HepG2 (cell line): ENCODE data around the gene FBF1. TPM values are rescaled to one million over a fixed set of nuclear protein-coding genes. Genes with fewer than 3 reads are reported as not detected.

ENCODE experiments used
- DDIT3 ChIP-seq: sonication (generic); formaldehyde crosslinking; IDR thresholded peaks from 2 replicates; pipeline ENCODE4 v1.4.0; 2020; ENCODE audit warnings: mild to moderate bottlenecking, missing genetic modification reagents
- DR1 ChIP-seq: sonication (generic); formaldehyde crosslinking; IDR thresholded peaks from 2 replicates; pipeline ENCODE4 v1.8.0; 2021; ENCODE audit warnings: mild to moderate bottlenecking, missing genetic modification reagents, inconsistent platforms
- HES4 ChIP-seq: sonication (generic); formaldehyde crosslinking; IDR thresholded peaks from 2 replicates; pipeline ENCODE4 v1.9.0; 2021; ENCODE audit warnings: mild to moderate bottlenecking, missing genetic modification reagents, borderline replicate concordance
- HOXA5 ChIP-seq: sonication (generic); formaldehyde crosslinking; IDR thresholded peaks from 2 replicates; pipeline ENCODE4 v1.4.0; 2020; ENCODE audit warnings: missing genetic modification reagents
- KLF13 ChIP-seq: sonication (generic); formaldehyde crosslinking; IDR thresholded peaks from 2 replicates; pipeline ENCODE4 v1.4.0; 2020; ENCODE audit warnings: mild to moderate bottlenecking, missing genetic modification reagents
- PAF1 ChIP-seq: IDR thresholded peaks from 2 replicates; pipeline ENCODE4 v1.6.1; 2016; ENCODE audit warnings: missing genetic modification reagents, missing compliant biosample characterization
- RFXAP ChIP-seq: sonication (generic); formaldehyde crosslinking; IDR thresholded peaks from 2 replicates; pipeline ENCODE4 v1.4.0; 2020; ENCODE audit warnings: missing genetic modification reagents, borderline replicate concordance
- SNAI1 ChIP-seq: sonication (generic); formaldehyde crosslinking; IDR thresholded peaks from 2 replicates; pipeline ENCODE4 v1.5.0; 2020; ENCODE audit warnings: mild to moderate bottlenecking, missing genetic modification reagents, borderline replicate concordance
- ZBTB4 ChIP-seq: sonication (generic); formaldehyde crosslinking; IDR thresholded peaks from 2 replicates; pipeline ENCODE4 v1.4.0; 2020; ENCODE audit warnings: missing genetic modification reagents, mild to moderate bottlenecking, borderline replicate concordance
- ZBTB7B ChIP-seq: sonication (generic); formaldehyde crosslinking; IDR thresholded peaks from 2 replicates; pipeline ENCODE4 v1.4.0; 2020; ENCODE audit warnings: missing genetic modification reagents
- ZFP37 ChIP-seq: sonication (generic); formaldehyde crosslinking; IDR thresholded peaks from 2 replicates; pipeline ENCODE4 v1.4.0; 2020; ENCODE audit warnings: missing genetic modification reagents, borderline replicate concordance
- ZNF564 ChIP-seq: sonication (generic); formaldehyde crosslinking; IDR thresholded peaks from 2 replicates; pipeline ENCODE4 v1.8.1; 2023; ENCODE audit warnings: mild to moderate bottlenecking, missing genetic modification reagents
- ZNF740 ChIP-seq: sonication (generic); formaldehyde crosslinking; IDR thresholded peaks from 2 replicates; pipeline ENCODE4 v1.4.0; 2020; ENCODE audit warnings: missing genetic modification reagents
- polyA plus RNA-seq, 8 experiments: library from polyadenylated mRNA; depleted of rRNA in 3 of 8; stranded (reverse) in 7 of 8; unstranded in 1 of 8; fragments of >200 nt; fragmentation: Illumina TruSeq in 4 of 8; extraction: Trizol in 4 of 8; gene quantifications; 2 replicates each; pipeline versions ENCODE4 v1.2.1 to v1.2.3, GENCODE V29; 2011 to 2016; ENCODE audit warnings: low read depth in 4 of 8, missing spikeins in 1 of 8, mixed read lengths in 1 of 8; ENCODE audit not compliant: insufficient read depth in 1 of 8
- total RNA-seq, 5 experiments: library from RNA; depleted of rRNA; stranded (reverse); fragments of >200 nt; fragmentation: Illumina TruSeq; extraction: Trizol; gene quantifications; 2 replicates each; pipeline ENCODE4 v1.2.3, GENCODE V29; 2016; ENCODE audit warnings: low read depth in 1 of 5
- TF ChIP-seq, protein P1 (sequence below): sonication (generic); formaldehyde crosslinking; IDR thresholded peaks from 2 replicates; pipeline ENCODE4 v1.8.0; 2022; ENCODE audit warnings: missing genetic modification reagents, mild to moderate bottlenecking, inconsistent platforms, borderline replicate concordance
- TF ChIP-seq, protein P2 (sequence below): sonication (generic); formaldehyde crosslinking; IDR thresholded peaks from 2 replicates; pipeline ENCODE4 v1.4.0; 2020; ENCODE audit warnings: missing genetic modification reagents

FBF1 gene
- total and polyA plus RNA-seq, 2 of the 13 experiments (the other 11 are each of a cell fraction or from before 2014, with no cell fraction given): 2.4 to 8.1 TPM

GRCh38 chr17:75872434-75873351 lies 68.1 kb downstream of the FBF1 start (continued):
- TF ChIP-seq ZBTB4: peak; percentile 95; the same call in 1 of the 2 replicates
- no peak; the same call in 1 of the 2 replicates for TF ChIP-seq KLF13 (CRISPR knock-in tag)
- 0 out of 2 replicates have a peak, but pooled peaks have one; percentile 74 for TF ChIP-seq ZNF564
- TF ChIP-seq ZBTB7B (CRISPR knock-in tag): peak; percentile 97
- TF ChIP-seq HOXA5 (CRISPR knock-in tag): peak; percentile 96; the same call in 1 of the 2 replicates
- TF ChIP-seq SNAI1 (CRISPR knock-in tag): no peak
- peak; percentile 74; the same call in 1 of the 2 replicates for TF ChIP-seq ZFP37 (CRISPR knock-in tag)
- TF ChIP-seq DDIT3 (CRISPR knock-in tag): 0 out of 2 replicates have a peak, but pooled peaks have one; percentile 36
- TF ChIP-seq RFXAP: peak; percentile 95; the same call in 1 of the 2 replicates
- peak; percentile 80; the same call in 1 of the 2 replicates for TF ChIP-seq ZNF740 (CRISPR knock-in tag)
- peak; percentile 97 for TF ChIP-seq PAF1
- TF ChIP-seq, protein P1, sequence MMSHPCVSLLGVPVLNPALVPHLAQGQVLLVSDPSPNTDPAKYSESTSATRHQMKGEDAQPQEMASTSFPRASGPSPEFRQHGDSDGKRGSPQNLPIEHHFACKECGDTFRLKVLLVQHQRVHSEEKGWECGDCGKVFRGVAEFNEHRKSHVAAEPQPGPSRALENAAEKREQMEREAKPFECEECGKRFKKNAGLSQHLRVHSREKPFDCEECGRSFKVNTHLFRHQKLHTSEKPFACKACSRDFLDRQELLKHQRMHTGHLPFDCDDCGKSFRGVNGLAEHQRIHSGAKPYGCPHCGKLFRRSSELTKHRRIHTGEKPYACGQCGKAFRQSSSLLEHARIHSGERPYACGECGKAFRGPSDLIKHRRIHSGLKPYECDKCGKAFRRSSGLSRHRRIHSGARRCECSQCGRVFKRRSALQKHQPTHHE: peak; percentile 88; the same call in 1 of the 2 replicates
- TF ChIP-seq, protein P2, sequence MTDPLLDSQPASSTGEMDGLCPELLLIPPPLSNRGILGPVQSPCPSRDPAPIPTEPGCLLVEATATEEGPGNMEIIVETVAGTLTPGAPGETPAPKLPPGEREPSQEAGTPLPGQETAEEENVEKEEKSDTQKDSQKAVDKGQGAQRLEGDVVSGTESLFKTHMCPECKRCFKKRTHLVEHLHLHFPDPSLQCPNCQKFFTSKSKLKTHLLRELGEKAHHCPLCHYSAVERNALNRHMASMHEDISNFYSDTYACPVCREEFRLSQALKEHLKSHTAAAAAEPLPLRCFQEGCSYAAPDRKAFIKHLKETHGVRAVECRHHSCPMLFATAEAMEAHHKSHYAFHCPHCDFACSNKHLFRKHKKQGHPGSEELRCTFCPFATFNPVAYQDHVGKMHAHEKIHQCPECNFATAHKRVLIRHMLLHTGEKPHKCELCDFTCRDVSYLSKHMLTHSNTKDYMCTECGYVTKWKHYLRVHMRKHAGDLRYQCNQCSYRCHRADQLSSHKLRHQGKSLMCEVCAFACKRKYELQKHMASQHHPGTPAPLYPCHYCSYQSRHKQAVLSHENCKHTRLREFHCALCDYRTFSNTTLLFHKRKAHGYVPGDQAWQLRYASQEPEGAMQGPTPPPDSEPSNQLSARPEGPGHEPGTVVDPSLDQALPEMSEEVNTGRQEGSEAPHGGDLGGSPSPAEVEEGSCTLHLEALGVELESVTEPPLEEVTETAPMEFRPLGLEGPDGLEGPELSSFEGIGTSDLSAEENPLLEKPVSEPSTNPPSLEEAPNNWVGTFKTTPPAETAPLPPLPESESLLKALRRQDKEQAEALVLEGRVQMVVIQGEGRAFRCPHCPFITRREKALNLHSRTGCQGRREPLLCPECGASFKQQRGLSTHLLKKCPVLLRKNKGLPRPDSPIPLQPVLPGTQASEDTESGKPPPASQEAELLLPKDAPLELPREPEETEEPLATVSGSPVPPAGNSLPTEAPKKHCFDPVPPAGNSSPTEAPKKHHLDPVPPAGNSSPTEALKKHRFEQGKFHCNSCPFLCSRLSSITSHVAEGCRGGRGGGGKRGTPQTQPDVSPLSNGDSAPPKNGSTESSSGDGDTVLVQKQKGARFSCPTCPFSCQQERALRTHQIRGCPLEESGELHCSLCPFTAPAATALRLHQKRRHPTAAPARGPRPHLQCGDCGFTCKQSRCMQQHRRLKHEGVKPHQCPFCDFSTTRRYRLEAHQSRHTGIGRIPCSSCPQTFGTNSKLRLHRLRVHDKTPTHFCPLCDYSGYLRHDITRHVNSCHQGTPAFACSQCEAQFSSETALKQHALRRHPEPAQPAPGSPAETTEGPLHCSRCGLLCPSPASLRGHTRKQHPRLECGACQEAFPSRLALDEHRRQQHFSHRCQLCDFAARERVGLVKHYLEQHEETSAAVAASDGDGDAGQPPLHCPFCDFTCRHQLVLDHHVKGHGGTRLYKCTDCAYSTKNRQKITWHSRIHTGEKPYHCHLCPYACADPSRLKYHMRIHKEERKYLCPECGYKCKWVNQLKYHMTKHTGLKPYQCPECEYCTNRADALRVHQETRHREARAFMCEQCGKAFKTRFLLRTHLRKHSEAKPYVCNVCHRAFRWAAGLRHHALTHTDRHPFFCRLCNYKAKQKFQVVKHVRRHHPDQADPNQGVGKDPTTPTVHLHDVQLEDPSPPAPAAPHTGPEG (CRISPR knock-in tag): no peak; the same call in 1 of the 2 replicates
- peak; percentile 60 for TF ChIP-seq DR1 (CRISPR knock-in tag)
- peak; percentile 65; the same call in 1 of the 2 replicates for TF ChIP-seq HES4 (CRISPR knock-in tag)
